Erythroblast (primary cell): ENCODE data around the gene MAMLD1.

Experiments used
- GATA1 ChIP-seq: IDR thresholded peaks from 2 replicates; pipeline ENCODE4 v1.6.1; 2011; ENCODE audit warnings: low read depth, mild to moderate bottlenecking, control low read depth, low read length, moderate library complexity
- POLR2A ChIP-seq: IDR thresholded peaks from 2 replicates; pipeline ENCODE4 v1.6.1; 2011; ENCODE audit warnings: mild to moderate bottlenecking, low read length

- TF ChIP-seq POLR2A (no peak), GATA1 (no peak)
These were observed 163.6 kb downstream of the MAMLD1 start for GRCh38 chrX:150526692-150527091.
